A549 (cell line): ENCODE measurements around the gene PML.

Source experiments
- BCL3 ChIP-seq: fragments of >200 bp; sonication (Bioruptor Twin); formaldehyde crosslinking; IDR thresholded peaks from 3 replicates; pipeline ENCODE4 v1.6.1; 2016
- CTCF ChIP-seq: fragments of >200 bp; sonication (Bioruptor Twin); formaldehyde crosslinking; IDR thresholded peaks from 3 replicates; pipeline ENCODE4 v1.5.1; 2016
- ESRRA ChIP-seq: fragments of 150-350 bp; IDR thresholded peaks from 2 replicates; pipeline ENCODE4 v1.6.1; 2014; ENCODE audit warnings: mild to moderate bottlenecking, low read length, borderline replicate concordance
- FOSL2 ChIP-seq, 2 experiments: fragments of 450-650 bp in 1 of 2; fragments of >200 bp in 1 of 2; sonication (Bioruptor Twin) in 1 of 2; formaldehyde crosslinking; IDR thresholded peaks; 2 replicates each; pipeline versions ENCODE4 v1.5.0 to v1.6.1; 2016 to 2020; ENCODE audit warnings: mild to moderate bottlenecking in 1 of 2, moderate library complexity in 1 of 2
- HEYL ChIP-seq: fragments of 250-450 bp; sonication (Bioruptor Pico); IDR thresholded peaks from 2 replicates; pipeline ENCODE4 v1.8.0; 2021; ENCODE audit warnings: mild to moderate bottlenecking, moderate library complexity
- KDM5A ChIP-seq: fragments of 200-600 bp; sonication (generic); IDR thresholded peaks from 2 replicates; pipeline ENCODE4 v1.6.1; 2016; ENCODE audit warnings: antibody characterized with exemption, mild to moderate bottlenecking

- TF ChIP-seq ESRRA, result no peak
- no peak for TF ChIP-seq BCL3
- TF ChIP-seq CTCF, result no peak
- TF ChIP-seq FOSL2 (IDR thresholded peaks at IDR 0.05), result no peak
- TF ChIP-seq FOSL2 (CRISPR knock-in tag; IDR thresholded peaks at IDR 0.05), result no peak
- no peak for TF ChIP-seq KDM5A
- TF ChIP-seq HEYL (CRISPR knock-in tag), result no peak
These were observed 10.7 kb upstream of the PML start for GRCh38 chr15:73983773-73984172.
